ENCODE measurements around the gene CRACDL.
"Not testable (repeated sequence)": the region's sequence is repeated elsewhere in the genome, so short reads cannot be mapped to it uniquely, and the experiment has no call there.

The CRACDL gene

GRCh38 chr2:98903767-98904485 lies 32.1 kb downstream of the CRACDL start:
- DNase-seq: no peak

GRCh38 chr2:98903064-98903355 lies 33.0 kb downstream of the CRACDL start:
- DNase-seq: no peak

- DNase-seq: no peak
These were observed 33.6 kb downstream of the CRACDL start for GRCh38 chr2:98902209-98903063.

- DNase-seq: no peak
These were observed 34.3 kb downstream of the CRACDL start for GRCh38 chr2:98901702-98902101.

GRCh38 chr2:98901291-98901690 lies 34.7 kb downstream of the CRACDL start:
- DNase-seq: no peak

- no peak for DNase-seq
These were observed 35.3 kb downstream of the CRACDL start for GRCh38 chr2:98900721-98901120.

- DNase-seq: not testable (repeated sequence)
These were observed 36.3 kb downstream of the CRACDL start for GRCh38 chr2:98899703-98900078.

GRCh38 chr2:98899041-98899702 lies 36.9 kb downstream of the CRACDL start:
- no peak for DNase-seq

GRCh38 chr2:98898423-98898841 lies 37.6 kb downstream of the CRACDL start:
- no peak for DNase-seq

- no peak for DNase-seq
These were observed 38.3 kb downstream of the CRACDL start for GRCh38 chr2:98897746-98898145.

- DNase-seq: no peak
These were observed 39.1 kb downstream of the CRACDL start for GRCh38 chr2:98896944-98897343.

GRCh38 chr2:98896416-98896815 lies 39.6 kb downstream of the CRACDL start:
- DNase-seq: no peak

GRCh38 chr2:98895901-98896300 lies 40.1 kb downstream of the CRACDL start:
- DNase-seq: no peak

- no peak for DNase-seq
These were observed 40.8 kb downstream of the CRACDL start for GRCh38 chr2:98895221-98895620.

- no peak for DNase-seq
These were observed 41.6 kb downstream of the CRACDL start for GRCh38 chr2:98894331-98895000.

GRCh38 chr2:98893911-98894321 lies 42.1 kb downstream of the CRACDL start:
- DNase-seq: peak; percentile 47 to 50

GRCh38 chr2:98892871-98893270 lies 43.2 kb downstream of the CRACDL start:
- DNase-seq: no peak

GRCh38 chr2:98891591-98891990 lies 44.4 kb downstream of the CRACDL start:
- no peak for DNase-seq

GRCh38 chr2:98886066-98886554 lies 49.9 kb downstream of the CRACDL start:
- no peak for DNase-seq

- DNase-seq: no peak
These were observed 51.4 kb downstream of the CRACDL start for GRCh38 chr2:98884658-98885057.

- DNase-seq: no peak
These were observed 52.2 kb downstream of the CRACDL start for GRCh38 chr2:98883780-98884211.

- DNase-seq: no peak
These were observed 52.9 kb downstream of the CRACDL start for GRCh38 chr2:98882971-98883779.

All from Kasumi-1 (cell line).